Osteocyte (in vitro differentiated cells): ENCODE measurements around the gene ARL4C. TPM values are rescaled to one million over a fixed set of nuclear protein-coding genes. Genes with fewer than 3 reads are reported as not detected.
A peak's percentile ranks its signal among the peaks of the same experiment; 100 is the strongest.

ENCODE experiments used
- DNase-seq: peaks from one replicate; pipeline ENCODE4 v3.0.0; 2021; ENCODE audit warnings: mixed read lengths; ENCODE audit not compliant: unreplicated experiment; ENCODE audit errors: extremely low spot score
- H3K27ac Mint-ChIP-seq: one replicate; pipeline ENCODE4 v1.8.0; 2021; ENCODE audit warnings: mild to moderate bottlenecking, mixed read lengths; ENCODE audit not compliant: unreplicated experiment
- H3K27me3 Mint-ChIP-seq: one replicate; pipeline ENCODE4 v1.8.0; 2021; ENCODE audit warnings: mixed read lengths; ENCODE audit not compliant: unreplicated experiment
- H3K36me3 Mint-ChIP-seq: one replicate; pipeline ENCODE4 v1.8.0; 2021; ENCODE audit warnings: mixed read lengths; ENCODE audit not compliant: unreplicated experiment
- H3K4me1 Mint-ChIP-seq: one replicate; pipeline ENCODE4 v1.8.0; 2021; ENCODE audit warnings: mixed read lengths; ENCODE audit not compliant: unreplicated experiment
- H3K4me3 Mint-ChIP-seq: one replicate; pipeline ENCODE4 v1.8.0; 2021; ENCODE audit warnings: mild to moderate bottlenecking, moderate library complexity, mixed read lengths; ENCODE audit not compliant: unreplicated experiment
- H3K9me3 Mint-ChIP-seq: one replicate; pipeline ENCODE4 v1.8.0; 2021; ENCODE audit warnings: mixed read lengths; ENCODE audit not compliant: unreplicated experiment
- total RNA-seq: library from RNA; stranded (reverse); gene quantifications from 2 replicates; pipeline ENCODE4 v1.2.1, GENCODE V29; 2021
- TF ChIP-seq, protein P1 (sequence below): fragments of 200-600 bp; sonication (generic); IDR thresholded peaks from 2 replicates; pipeline ENCODE4 v1.5.0; 2021; ENCODE audit warnings: antibody characterized with exemption, mild to moderate bottlenecking, moderate library complexity

ARL4C gene
- total RNA-seq, 1 donor from 2014 or later: 35.1 TPM

DNA sequence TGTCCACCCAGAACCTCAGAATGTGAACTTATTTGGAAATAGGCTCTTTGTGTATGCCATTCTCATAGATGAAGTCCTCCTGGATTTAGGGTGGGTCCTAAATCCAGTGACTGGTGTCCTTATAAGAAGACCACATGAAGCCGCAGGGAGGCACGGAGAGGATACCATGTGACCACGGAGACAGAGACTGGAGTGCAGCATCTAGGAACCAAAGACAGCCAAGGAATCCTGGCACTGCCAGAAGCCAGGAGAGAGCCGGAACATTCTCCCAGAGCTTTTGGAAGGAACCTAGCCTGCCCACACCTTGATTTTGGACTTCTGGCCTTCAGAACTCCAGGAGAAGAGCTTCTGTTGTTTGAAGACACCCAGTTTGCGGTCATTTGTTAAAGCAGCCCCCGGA lies 49.7 kb downstream of the ARL4C start:
- no peaks in the 10 kb centered on the region for H3K27me3 Mint-ChIP-seq
- H3K9me3 Mint-ChIP-seq: no peaks in the 10 kb centered on the region
- DNase-seq: no peak
- H3K4me3 Mint-ChIP-seq: no peak overlapping the region
- H3K27ac Mint-ChIP-seq: no peak overlapping the region
- no peaks in the 10 kb centered on the region for H3K36me3 Mint-ChIP-seq
- peaks cover 84% of the 10 kb centered on the region for H3K4me1 Mint-ChIP-seq
- TF ChIP-seq, protein P1, sequence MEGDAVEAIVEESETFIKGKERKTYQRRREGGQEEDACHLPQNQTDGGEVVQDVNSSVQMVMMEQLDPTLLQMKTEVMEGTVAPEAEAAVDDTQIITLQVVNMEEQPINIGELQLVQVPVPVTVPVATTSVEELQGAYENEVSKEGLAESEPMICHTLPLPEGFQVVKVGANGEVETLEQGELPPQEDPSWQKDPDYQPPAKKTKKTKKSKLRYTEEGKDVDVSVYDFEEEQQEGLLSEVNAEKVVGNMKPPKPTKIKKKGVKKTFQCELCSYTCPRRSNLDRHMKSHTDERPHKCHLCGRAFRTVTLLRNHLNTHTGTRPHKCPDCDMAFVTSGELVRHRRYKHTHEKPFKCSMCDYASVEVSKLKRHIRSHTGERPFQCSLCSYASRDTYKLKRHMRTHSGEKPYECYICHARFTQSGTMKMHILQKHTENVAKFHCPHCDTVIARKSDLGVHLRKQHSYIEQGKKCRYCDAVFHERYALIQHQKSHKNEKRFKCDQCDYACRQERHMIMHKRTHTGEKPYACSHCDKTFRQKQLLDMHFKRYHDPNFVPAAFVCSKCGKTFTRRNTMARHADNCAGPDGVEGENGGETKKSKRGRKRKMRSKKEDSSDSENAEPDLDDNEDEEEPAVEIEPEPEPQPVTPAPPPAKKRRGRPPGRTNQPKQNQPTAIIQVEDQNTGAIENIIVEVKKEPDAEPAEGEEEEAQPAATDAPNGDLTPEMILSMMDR: no peak

DNA sequence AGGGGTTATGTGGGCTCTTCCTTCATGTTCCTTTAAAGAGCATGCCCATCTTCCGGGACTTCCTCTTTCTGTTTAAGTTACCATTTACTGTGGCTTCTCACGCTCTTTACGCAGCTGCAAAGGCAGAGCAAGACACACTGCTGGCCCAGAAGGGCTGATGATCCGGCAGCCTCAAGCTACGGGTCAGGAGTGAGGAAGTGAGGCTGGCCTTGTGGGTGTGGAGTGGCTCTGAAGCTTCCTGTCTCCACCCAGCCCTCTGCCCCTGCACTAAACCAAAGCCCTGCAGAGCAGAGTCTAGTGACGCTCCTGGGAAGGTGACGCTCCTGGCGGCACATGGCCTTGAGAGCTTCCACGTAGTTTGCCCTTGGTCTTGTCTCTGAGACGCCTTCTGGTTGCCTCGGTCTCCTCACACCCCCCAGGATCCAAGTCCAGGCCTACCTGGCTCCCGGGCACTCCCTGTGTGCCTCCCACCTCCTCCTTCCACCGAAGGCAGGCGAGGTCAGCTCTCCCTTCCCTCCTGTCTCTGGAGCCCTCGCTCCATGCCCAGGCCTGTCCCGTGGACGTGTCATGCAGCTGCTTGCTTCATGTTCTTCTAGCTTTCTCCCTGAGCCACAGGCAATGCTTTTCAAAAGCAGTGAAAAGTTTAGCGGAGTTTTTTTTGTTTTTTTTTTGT lies 50.3 kb downstream of the ARL4C start:
- TF ChIP-seq, protein P1: no peak
- H3K4me1 Mint-ChIP-seq: peaks cover 77% of the 10 kb centered on the region
- H3K27ac Mint-ChIP-seq: peak overlapping the region; percentile 73
- H3K36me3 Mint-ChIP-seq: no peaks in the 10 kb centered on the region
- no peaks in the 10 kb centered on the region for H3K27me3 Mint-ChIP-seq
- no peak for DNase-seq
- H3K9me3 Mint-ChIP-seq: no peaks in the 10 kb centered on the region
- no peak overlapping the region for H3K4me3 Mint-ChIP-seq

DNA sequence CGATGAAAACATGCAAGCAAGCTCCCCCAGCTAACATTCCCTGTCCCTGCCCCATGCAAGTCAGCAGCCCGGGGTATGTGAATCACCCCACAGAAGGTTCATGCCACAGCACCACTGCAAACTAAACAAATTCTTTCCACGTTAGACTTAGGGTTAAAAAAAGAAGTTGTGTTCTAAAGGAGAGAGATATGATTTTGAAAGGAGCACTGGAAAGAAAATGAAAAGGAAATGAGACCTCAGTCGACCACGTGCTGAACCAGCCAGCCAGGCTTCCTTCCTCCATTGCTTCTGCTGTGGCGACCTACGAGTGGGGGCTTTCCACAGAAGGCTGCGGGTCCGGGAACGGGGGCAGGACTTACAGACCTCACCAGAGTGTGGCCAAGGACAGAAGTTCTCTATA lies 52.0 kb downstream of the ARL4C start:
- Mint-ChIP-seq H3K4me3 (peak overlapping the region; percentile 1), H3K27me3 (no peaks in the 10 kb centered on the region), H3K27ac (peak overlapping the region; percentile 95), H3K9me3 (no peaks in the 10 kb centered on the region), H3K4me1 (peaks cover 68% of the 10 kb centered on the region), H3K36me3 (no peaks in the 10 kb centered on the region)
- TF ChIP-seq, protein P1: no peak
- no peak for DNase-seq

DNA sequence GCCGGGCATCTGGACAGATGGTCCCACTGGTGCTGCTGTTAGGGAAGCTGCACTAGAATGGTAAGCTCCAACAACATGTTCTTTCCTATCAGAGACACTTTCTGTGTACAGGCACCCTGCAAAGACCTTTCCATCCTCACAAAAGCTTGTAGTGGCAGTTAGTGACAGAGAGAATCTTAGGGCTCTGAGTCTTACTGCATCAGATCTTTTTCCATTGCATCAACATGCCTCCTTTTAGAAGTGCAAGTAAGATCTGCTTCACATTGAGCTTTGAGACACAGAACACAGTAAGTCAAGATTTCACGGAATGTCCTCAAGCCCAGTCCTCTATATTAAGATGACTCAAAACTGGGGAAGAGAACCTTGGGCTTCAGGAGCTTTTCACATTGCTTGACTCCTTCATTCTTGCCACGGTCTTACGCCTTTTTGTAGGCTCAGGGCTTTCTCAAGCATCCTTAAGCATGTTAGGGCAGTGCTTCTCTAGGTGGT lies 52.6 kb downstream of the ARL4C start:
- TF ChIP-seq, protein P1: no peak
- Mint-ChIP-seq H3K36me3 (no peaks in the 10 kb centered on the region), H3K9me3 (no peaks in the 10 kb centered on the region), H3K4me1 (peaks cover 62% of the 10 kb centered on the region), H3K27me3 (no peaks in the 10 kb centered on the region), H3K4me3 (no peak overlapping the region), H3K27ac (peak overlapping the region; percentile 95)
- DNase-seq: no peak
